GDM1 (cell line): Measurements from ENCODE around the gene HIP1.
"Not testable (repeated sequence)": the region's sequence is repeated elsewhere in the genome, so short reads cannot be mapped to it uniquely, and the experiment has no call there.

Source experiments
- DNase-seq: peaks from one replicate; lab custom pipeline; 2025; lab: John Stamatoyannopoulos, UW

The HIP1 gene

GRCh38 chr7:75485979-75486643 lies 252.6 kb downstream of the HIP1 start, which contains the start of gene POM121C:
POM121C (minus strand) TSS chr7:75486299; CDS start chr7:75441496, 44,803 bp downstream.
- DNase-seq: peak; percentile 73

DNA sequence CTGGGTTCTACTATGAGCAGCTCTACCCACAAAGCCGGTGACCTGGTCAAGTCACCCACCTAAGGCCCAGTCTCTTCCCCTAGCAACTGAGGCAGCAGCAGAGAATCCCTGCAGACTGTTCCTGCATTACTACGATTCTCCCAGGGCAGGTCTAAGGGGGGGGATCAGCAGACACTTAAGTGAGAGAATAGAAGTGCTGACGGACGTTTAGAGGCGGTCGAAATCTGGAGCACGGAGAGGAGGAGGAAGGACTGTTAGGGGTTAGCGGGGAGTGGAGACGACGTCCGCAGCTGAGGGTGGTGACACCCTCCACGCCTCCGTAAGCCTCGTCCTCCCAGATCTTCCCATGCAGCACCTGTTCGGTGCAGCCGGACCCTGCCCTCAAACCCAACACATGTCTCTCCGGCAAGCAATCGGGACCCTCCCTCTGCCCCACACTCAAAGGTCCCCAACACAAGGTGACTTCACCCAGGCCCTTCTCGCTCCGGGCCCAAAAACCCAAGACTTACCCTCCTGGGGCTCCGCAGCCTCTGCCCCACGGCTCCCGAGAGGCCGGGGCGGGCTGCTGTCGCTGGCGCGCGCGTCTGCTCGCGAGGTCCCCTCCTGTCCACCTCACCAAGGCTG lies 253.3 kb downstream of the HIP1 start:
- DNase-seq: not testable (repeated sequence)
